ENCODE measurements around the gene SELENOS.

The SELENOS gene

DNA sequence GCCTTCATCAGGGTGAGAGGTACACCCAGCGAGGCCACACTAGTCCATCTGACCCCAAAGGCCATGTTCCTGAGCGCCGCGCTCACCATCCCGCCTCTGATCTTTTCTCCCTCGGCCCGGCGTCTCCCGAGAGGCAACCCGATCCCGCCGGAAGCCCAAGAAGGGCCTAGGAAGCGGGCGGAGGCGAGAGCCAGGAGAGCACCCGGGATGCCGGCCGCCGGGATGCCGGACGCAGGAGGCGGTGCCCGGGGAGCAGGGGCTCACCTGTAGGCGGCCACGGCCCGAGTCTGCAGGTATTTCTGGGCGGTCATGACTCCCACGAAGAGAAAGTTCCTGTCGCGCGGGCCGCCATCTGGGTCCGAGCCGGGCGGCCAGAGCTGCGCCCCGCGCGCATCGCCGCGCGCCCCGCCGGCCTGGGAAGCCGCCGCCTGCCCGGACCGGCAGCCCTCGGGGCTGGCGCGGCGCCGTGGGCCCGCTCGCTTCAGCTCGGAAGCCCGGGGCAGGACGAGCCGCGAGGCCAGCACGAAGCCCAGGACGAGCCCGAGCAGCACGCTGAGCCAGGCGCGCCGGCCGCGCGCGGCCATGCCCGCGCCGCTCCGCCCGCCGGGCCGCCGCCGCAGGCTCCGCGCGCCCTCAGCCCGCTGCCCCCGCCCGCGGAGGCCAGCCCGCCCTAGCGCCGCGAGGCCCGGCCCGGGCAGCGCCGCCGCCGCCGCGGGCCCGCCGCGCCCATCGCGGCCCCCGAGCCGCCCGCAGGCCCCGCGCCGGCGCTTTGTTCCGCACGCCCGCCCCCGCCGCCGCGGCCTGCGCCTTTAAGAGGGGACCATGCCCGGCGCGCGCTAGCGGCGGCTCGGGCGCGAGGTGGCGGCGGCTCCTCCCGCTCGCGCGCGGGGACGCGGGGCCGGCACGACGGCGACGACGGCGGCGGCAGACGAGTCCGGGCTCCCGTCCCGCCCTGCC is 26.1 kb downstream of the SELENOS start:
- DNase-seq (ENCODE audit: low spot score): no peak

DNA sequence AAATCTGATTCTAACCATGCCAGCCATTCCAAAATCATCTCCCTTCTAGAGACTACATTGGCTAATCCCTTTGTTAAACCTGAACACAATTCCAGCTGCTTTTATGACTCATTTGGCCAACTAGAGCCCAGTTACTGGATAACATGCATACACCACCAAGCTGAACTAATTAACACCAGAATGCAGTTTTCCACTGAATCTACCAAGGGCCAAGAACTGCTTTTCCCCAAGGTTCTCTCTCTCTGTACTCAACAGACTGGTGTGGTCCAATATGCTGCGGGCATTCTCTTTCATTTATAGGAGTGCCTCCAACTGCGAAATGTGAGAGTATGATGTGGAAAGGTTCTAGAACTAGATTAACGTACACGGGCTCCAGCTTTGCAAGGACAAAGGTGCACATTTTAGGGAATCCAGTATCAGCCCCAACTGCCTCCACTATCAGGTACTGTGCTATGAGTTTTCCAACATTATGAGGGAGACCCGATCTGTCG is 26.9 kb downstream of the SELENOS start:
- no peak for DNase-seq (ENCODE audit: low spot score)

- DNase-seq (ENCODE audit: low spot score): no peak
These were observed 29.0 kb downstream of the SELENOS start for GRCh38 chr15:101248274-101248673.

- no peak for DNase-seq (ENCODE audit: low spot score)
These were observed 30.2 kb downstream of the SELENOS start for GRCh38 chr15:101246824-101247745.

GRCh38 chr15:101246391-101246790 is 30.9 kb downstream of the SELENOS start:
- no peak for DNase-seq (ENCODE audit: low spot score)

DNA sequence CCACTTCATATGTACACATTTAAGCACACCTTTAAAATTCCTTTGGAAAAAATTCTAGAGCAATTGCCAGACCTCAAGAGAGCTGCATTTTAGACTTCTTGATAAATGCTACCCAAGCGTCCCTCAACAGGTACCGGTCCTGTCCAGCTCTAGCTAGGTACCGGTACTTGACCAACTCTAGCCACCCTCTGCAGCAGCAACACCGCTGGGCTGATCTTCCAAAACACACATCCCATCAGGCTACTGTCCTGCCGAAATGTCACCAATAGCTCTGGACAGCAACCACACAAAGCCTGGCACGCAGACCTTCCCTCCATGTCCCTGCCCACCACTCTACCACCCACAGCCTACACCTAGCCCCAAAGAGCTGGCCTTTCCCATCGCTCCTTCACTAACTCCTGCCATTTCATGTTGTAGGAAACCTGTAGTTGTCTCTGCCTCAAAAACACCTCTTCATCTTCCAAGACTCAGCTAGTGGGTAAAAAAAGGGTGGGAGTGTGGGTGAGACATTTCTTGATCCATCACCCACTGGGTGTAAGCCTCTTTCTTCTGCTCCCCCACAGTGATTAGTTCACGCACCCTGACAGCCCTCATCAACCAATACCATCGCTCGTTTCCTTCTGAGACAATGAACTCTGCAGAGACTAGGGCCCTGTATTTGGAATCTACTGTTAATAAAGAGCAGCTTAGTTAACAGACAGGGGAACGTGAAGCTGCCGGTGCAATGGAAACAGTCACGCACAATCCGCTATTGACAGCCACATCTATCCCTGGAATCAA is 32.2 kb downstream of the SELENOS start:
- DNase-seq (ENCODE audit: low spot score): no peak

- DNase-seq (ENCODE audit: low spot score): no peak
These were observed 33.1 kb downstream of the SELENOS start for GRCh38 chr15:101244036-101244781.

DNA sequence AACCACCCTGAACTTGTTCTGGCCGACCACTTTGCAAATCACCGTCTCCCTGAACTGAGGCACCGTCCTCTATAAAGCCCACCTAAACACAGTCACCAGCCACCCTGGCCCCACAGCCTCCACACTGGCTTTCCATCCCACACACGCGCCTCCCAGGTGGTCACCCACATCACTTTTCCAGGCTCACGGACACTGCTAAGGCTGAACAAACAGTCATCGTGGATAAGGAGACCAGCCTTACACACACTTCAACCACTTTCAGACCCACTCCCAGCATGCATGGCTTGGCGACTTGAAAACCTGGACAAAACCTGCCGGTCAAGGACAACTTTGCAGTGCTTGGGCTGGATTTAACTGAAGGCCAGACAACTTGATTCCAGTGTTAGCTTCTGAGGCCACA is 33.9 kb downstream of the SELENOS start:
- DNase-seq (ENCODE audit: low spot score): no peak

DNA sequence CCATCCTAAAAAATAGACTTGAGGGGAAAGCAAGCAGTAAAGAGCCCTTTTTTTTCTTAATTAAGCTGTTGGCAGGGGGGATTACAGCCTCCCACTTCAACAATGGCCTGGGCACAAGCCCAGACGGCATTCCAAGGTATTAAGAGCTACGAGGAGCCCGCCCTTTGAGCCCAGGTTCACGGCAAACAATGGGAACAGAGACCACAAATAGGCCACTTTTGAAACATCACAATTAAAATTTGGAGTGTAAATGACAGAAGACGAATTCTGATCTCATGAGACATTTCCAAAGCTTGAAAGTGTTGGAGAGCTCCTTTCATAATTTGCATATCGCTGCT is 34.3 kb downstream of the SELENOS start:
- no peak for DNase-seq (ENCODE audit: low spot score)

DNA sequence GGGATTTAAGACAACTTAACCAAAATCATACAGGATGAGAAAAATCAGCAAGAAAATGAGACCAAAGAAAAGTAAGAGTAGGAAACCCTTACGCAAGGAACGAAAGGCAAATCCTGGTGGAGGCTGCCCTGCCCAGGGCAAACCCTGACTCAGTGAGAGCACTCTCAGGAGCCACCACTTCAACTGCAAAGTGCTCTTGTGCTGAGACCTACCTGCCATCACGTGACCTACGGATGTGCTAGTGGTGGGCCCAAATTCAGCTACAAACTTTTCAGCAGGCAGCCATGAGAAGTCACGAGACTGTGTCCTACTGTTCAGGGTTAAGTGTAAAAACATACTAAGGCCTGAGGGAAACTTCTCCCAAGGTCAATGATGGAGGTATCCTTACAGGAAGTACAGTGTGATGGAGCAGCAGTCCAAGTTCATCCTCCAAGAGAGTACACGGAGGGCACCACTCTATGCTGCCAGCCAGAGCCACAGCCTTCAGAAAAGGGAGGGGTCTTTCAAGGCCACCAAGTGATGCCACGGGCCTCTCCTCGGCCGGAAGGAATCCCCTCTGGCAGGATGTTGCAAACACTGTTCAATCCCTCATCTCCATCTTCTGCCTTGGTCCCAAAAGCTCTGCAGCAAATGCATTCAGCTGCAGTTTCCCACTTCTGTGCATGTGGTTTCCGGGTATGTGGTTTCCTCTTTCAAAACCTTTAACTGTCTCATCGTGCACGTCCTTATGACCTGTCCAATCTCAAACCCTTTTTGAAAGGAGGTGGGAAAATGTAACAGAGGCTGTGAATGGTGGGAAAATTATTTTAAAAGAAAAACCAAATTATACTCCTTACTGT is 34.9 kb downstream of the SELENOS start:
- no peak for DNase-seq (ENCODE audit: low spot score)

GRCh38 chr15:101240358-101240757 is 36.9 kb downstream of the SELENOS start:
- DNase-seq (ENCODE audit: low spot score): no peak

GRCh38 chr15:101239724-101240136 is 37.6 kb downstream of the SELENOS start:
- no peak for DNase-seq (ENCODE audit: low spot score)

GRCh38 chr15:101237251-101237650 is 40.0 kb downstream of the SELENOS start:
- no peak for DNase-seq (ENCODE audit: low spot score)

DNA sequence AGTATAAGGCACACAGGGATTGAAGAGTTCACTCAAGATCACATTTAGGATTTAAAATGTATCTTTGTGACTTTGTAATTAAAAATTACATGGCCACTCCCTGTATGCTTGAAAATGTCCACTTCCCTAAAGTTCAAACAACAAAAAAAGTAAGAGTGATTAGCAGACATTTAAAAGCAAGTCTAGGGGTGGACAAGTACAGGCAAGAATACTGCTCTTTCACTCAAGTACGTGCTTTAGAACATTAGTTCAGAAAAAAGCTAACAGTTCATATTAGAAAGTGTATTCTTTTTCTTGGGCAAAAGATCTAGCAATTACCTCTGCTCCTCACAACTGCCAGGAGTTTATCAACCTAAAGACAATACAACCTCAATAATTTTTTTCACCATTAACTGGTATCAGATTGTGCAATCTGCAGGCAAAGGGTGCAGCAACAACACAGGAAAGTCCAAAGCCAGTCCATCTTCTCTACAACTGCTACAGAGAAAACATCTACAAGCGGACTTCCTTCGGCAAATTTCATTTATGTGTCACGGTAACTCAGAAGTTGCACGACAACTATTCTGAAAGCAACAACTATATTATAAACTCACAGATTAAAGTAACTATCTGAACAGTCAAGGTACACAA is 43.5 kb downstream of the SELENOS start:
- DNase-seq (ENCODE audit: low spot score): no peak

- no peak for DNase-seq (ENCODE audit: low spot score)
These were observed 44.6 kb downstream of the SELENOS start for GRCh38 chr15:101232677-101233076.

DNA sequence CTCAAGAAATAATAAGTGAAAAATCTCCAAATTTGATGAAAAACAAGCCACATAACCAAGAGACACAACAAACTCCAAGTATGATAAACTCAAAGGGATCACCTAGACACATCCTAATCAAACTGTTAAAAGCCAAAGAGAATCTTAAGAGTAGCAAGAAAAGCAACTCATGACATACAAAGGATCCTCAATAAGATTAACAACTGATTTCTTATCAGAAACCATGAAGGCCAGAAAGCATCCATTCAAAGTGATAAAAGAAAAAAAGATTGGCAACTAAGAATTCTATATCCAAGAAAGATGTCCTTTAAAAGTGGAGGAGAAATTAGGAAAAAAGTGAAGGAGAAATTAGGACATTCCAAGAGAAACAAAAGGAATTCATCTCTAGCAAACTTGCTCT is 49.0 kb downstream of the SELENOS start:
- no peak for DNase-seq (ENCODE audit: low spot score)

- no peak for DNase-seq (ENCODE audit: low spot score)
These were observed 51.6 kb downstream of the SELENOS start for GRCh38 chr15:101225658-101226057.
